Osteoblast (primary cell): ENCODE data around the gene ZNF521. TPM values are rescaled to one million over a fixed set of nuclear protein-coding genes. Genes with fewer than 3 reads are reported as not detected.

Experiments
- DNase-seq: peaks from one replicate; pipeline ENCODE4 v3.0.0; 2011; ENCODE audit warnings: low spot score, mixed read lengths; ENCODE audit not compliant: insufficient read length; ENCODE audit errors: missing footprints
- H2AFZ ChIP-seq: 2 replicates; pipeline ENCODE4 v1.6.0; 2011; ENCODE audit warnings: mild to moderate bottlenecking, low read length
- H3K27ac ChIP-seq: 2 replicates; pipeline ENCODE4 v1.5.1; 2011; ENCODE audit warnings: mild to moderate bottlenecking, low read depth, low read length, moderate library complexity
- H3K27me3 ChIP-seq: 2 replicates; pipeline ENCODE4 v1.6.0; 2012; ENCODE audit warnings: mild to moderate bottlenecking, control low read depth, inconsistent platforms, low read length, moderate library complexity; ENCODE audit not compliant: insufficient read depth
- H3K36me3 ChIP-seq: 2 replicates; pipeline ENCODE4 v1.5.1; 2011; ENCODE audit warnings: mild to moderate bottlenecking, low read length, control low read depth, moderate library complexity; ENCODE audit not compliant: insufficient read depth
- H3K4me1 ChIP-seq: 2 replicates; pipeline ENCODE4 v1.5.1; 2011; ENCODE audit warnings: mild to moderate bottlenecking, low read length, control low read depth, moderate library complexity; ENCODE audit not compliant: insufficient read depth
- H3K4me2 ChIP-seq: 2 replicates; pipeline ENCODE4 v1.6.0; 2011; ENCODE audit warnings: mild to moderate bottlenecking, low read length; ENCODE audit not compliant: insufficient read depth
- H3K4me3 ChIP-seq: fragments of 200-600 bp; sonication (generic); 3 replicates; pipeline ENCODE4 v1.5.1; 2012; ENCODE audit warnings: mild to moderate bottlenecking, low read length, inconsistent platforms; ENCODE audit not compliant: insufficient read depth
- H3K79me2 ChIP-seq: 2 replicates; pipeline ENCODE4 v1.6.0; 2012; ENCODE audit warnings: mild to moderate bottlenecking, low read length, control low read depth, inconsistent platforms; ENCODE audit not compliant: insufficient read depth
- H3K9me3 ChIP-seq: 2 replicates; pipeline ENCODE4 v1.5.1; 2011; ENCODE audit warnings: low read depth, low read length, control low read depth
- H4K20me1 ChIP-seq: 2 replicates; pipeline ENCODE4 v1.6.0; 2012; ENCODE audit warnings: mild to moderate bottlenecking, low read length, control low read depth; ENCODE audit not compliant: insufficient read depth
- CTCF ChIP-seq: IDR thresholded peaks from 2 replicates; pipeline ENCODE4 v1.5.1; 2011; ENCODE audit warnings: mild to moderate bottlenecking, low read depth, low read length, moderate library complexity; ENCODE audit errors: extremely low read depth
- total RNA-seq: library from RNA; depleted of rRNA; stranded (reverse); fragments of >200 nt; gene quantifications from 2 replicates; pipeline ENCODE4 v1.2.3, GENCODE V29; 2012

Gene ZNF521
- total RNA-seq, 1 donor = 27.5 TPM

DNA sequence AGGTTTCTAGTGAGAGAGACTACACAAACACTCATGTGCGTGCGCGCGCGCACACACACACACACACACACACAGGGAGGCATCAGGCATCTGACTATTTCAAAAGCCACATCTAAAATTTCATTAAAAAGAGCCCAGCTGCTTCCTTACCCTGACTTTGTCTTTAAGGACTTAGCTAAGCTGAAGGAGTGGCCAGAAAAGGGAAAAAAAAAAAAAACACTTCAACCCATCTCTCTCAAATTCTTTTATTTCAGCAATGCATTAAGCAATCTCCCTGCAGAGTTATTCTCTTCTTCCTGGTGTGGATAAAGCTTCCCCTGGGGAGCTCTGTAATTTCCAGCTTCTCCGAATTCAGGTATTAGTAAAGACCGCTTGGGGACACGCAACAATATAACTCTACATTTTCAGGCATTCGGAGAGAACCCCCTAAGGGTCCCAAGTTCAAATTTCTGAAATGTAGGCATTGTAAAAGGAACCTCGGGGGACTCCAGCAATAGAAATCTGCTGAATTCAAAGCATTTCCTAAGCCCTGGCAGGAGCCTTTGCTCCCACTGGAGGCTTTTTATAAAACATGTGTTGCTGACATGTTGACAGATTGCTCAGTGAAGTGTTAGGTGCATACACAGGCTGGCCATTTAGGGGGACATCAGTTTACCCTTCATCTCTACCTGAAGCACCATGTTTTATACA, 67.0 kb downstream of the ZNF521 start:
- Histone ChIP-seq H3K27me3 (no peaks in the 10 kb centered on the region), H4K20me1 (no peaks in the 10 kb centered on the region), H3K9me3 (no peaks in the 10 kb centered on the region), H3K4me1 (peaks cover 27% of the 10 kb centered on the region), H3K27ac (no peak overlapping the region), H3K4me2 (peak overlapping the region; percentile 42), H3K79me2 (no peaks in the 10 kb centered on the region), H3K36me3 (no peaks in the 10 kb centered on the region), H3K4me3 (peak overlapping the region; percentile 13), H2AFZ (no peak overlapping the region)
- TF ChIP-seq CTCF = no peak
- no peak for DNase-seq

GRCh38 chr18:25284281-25284680, 67.7 kb downstream of the ZNF521 start:
- no peak overlapping the region for H3K27ac ChIP-seq
- peak overlapping the region; percentile 42 for H3K4me2 ChIP-seq

DNA sequence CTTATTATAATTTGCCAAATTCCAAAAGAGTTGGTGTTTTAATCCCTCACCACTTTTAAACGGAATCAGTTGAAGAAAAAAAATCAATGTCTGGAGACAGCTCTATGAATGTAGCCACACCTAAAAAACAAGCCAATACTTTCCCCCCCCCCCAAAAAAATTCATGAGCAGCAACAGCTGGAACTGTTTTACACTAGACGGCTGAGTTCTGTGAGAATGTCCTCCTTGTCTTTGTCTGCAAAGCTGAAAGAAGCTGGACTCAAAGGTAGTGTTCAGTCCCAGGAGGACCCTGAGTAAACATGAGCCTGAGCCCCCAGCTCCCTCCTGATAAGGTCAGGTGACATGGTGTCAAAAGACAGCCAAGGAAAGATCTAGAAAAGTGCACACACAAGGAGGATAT, 68.2 kb downstream of the ZNF521 start:
- Histone ChIP-seq H3K27me3 (no peaks in the 10 kb centered on the region), H3K36me3 (no peaks in the 10 kb centered on the region), H3K4me3 (no peak overlapping the region), H3K79me2 (no peaks in the 10 kb centered on the region), H3K4me1 (peaks cover 27% of the 10 kb centered on the region), H3K4me2 (no peak overlapping the region), H3K27ac (no peak overlapping the region), H4K20me1 (no peaks in the 10 kb centered on the region), H3K9me3 (no peaks in the 10 kb centered on the region), H2AFZ (no peak overlapping the region)
- no peak for DNase-seq
- TF ChIP-seq CTCF = no peak

More at GRCh38 chr18:25284281-25284680, 67.7 kb downstream of the ZNF521 start:
- H3K4me1 ChIP-seq = peaks cover 26% of the 10 kb centered on the region
- no peak for TF ChIP-seq CTCF
- no peaks in the 10 kb centered on the region for H4K20me1 ChIP-seq
- no peaks in the 10 kb centered on the region for H3K27me3 ChIP-seq
- no peaks in the 10 kb centered on the region for H3K36me3 ChIP-seq
- no peak overlapping the region for H2AFZ ChIP-seq
- no peaks in the 10 kb centered on the region for H3K79me2 ChIP-seq
- DNase-seq = no peak
- H3K4me3 ChIP-seq = peak overlapping the region; percentile 13
- no peaks in the 10 kb centered on the region for H3K9me3 ChIP-seq

GRCh38 chr18:25282896-25283703, 68.9 kb downstream of the ZNF521 start:
- no peak for DNase-seq
- H2AFZ ChIP-seq = no peak overlapping the region
- no peak overlapping the region for H3K27ac ChIP-seq
- no peaks in the 10 kb centered on the region for H4K20me1 ChIP-seq
- peaks cover 23% of the 10 kb centered on the region for H3K4me1 ChIP-seq
- no peak overlapping the region for H3K4me3 ChIP-seq
- no peak for TF ChIP-seq CTCF
- H3K9me3 ChIP-seq = no peaks in the 10 kb centered on the region
- H3K27me3 ChIP-seq = no peaks in the 10 kb centered on the region
- no peaks in the 10 kb centered on the region for H3K36me3 ChIP-seq
- no peak overlapping the region for H3K4me2 ChIP-seq
- H3K79me2 ChIP-seq = no peaks in the 10 kb centered on the region
